Omental fat pad (tissue), 4 donors: Measurements from ENCODE around the gene BEGAIN. TPM values are rescaled to one million over a fixed set of nuclear protein-coding genes. Genes with fewer than 3 reads are reported as not detected.

Experiments
- ATAC-seq: fragments of 150-250 bp; one replicate; pipeline ENCODE4 v1.9.1; 2016; ENCODE audit warnings: mild to moderate bottlenecking, moderate library complexity; ENCODE audit not compliant: low FRiP score
- DNase-seq: peaks from one replicate; pipeline ENCODE4 v3.0.0-alpha.2; 2019; ENCODE audit warnings: low spot score
- CTCF ChIP-seq, 3 donors: fragments of 450-650 bp; IDR thresholded peaks; one replicate each; pipeline ENCODE4 v1.5.1; 2016 to 2017; ENCODE audit warnings: antibody characterized with exemption in 3 of 3, mild to moderate bottlenecking in 3 of 3, moderate library complexity in 2 of 3
- total RNA-seq, 4 donors: library from RNA; depleted of rRNA; stranded (reverse); fragments of >200 nt; gene quantifications; one replicate each; pipeline ENCODE4 v1.1.0, GENCODE V29; 2016

The BEGAIN gene
- total RNA-seq, 4 donors from 2014 or later: 1.0 to 8.6 (median 1.6) TPM

DNA sequence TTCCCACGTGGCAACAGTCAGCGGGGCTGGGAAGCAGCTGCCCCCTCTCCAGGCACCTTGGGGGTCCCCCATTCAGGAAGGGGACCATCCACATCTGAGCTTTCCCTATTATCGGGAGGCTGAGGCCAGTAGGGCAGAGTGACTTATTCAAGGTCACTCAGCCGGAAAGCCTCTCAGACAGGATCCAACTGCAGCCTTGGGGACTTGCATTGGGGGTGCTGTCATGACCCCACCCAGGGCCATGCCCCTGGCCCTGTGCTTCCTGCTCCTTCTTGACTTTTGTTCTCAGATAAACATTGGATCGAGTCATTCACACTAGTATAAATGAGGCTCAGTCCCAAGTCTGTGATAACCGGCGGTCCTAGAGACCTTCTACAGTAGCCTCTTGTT lies 12.6 kb downstream of the BEGAIN start:
- no peak for DNase-seq
- TF ChIP-seq CTCF (IDR thresholded peaks at IDR 0.05): no peak
- no peak for ATAC-seq

GRCh38 chr14:100573757-100574641 lies 13.2 kb downstream of the BEGAIN start:
- DNase-seq (no peak), ATAC-seq (no peak)
- no peak for TF ChIP-seq CTCF (IDR thresholded peaks at IDR 0.05)

- DNase-seq (no peak), ATAC-seq (no peak)
- TF ChIP-seq CTCF (IDR thresholded peaks at IDR 0.05): no peak
Observed at GRCh38 chr14:100573002-100573756, 14.0 kb downstream of the BEGAIN start.

GRCh38 chr14:100572543-100572942 lies 14.7 kb downstream of the BEGAIN start:
- no peak for TF ChIP-seq CTCF (IDR thresholded peaks at IDR 0.05)
- ATAC-seq (no peak), DNase-seq (no peak)

DNA sequence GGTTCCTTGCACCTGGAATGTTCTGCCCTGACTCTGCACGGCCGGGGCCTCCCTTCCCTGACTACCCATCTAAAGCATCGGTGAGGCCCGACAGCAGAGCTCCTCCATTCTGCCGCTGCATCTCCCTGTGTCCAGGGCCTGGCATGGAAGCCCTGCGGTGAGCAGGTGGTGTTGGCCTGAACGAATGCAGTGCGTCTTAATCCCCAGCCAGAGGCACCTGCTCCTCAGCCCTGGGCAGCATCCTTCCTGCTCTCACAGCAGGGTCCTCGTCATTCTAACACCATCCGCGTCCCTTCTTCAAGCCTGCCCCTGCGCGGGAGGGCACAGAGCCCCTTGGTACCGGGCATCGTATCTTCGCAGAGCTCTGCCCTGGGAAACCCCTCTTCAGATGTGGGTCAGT lies 15.4 kb downstream of the BEGAIN start:
- TF ChIP-seq CTCF (IDR thresholded peaks at IDR 0.05): no peak
- ATAC-seq: no peak

GRCh38 chr14:100570726-100571454 lies 16.3 kb downstream of the BEGAIN start:
- no peak for TF ChIP-seq CTCF (IDR thresholded peaks at IDR 0.05)
- DNase-seq (no peak), ATAC-seq (no peak)

More for the DNA sequence above, 15.4 kb downstream of the BEGAIN start:
- DNase-seq: no peak
